ENCODE data around the gene HYI. TPM values are rescaled to one million over a fixed set of nuclear protein-coding genes. Genes with fewer than 3 reads are reported as not detected.
A peak's percentile ranks its signal among the peaks of the same experiment; 100 is the strongest.

The HYI gene
- total RNA-seq, 1 experiment from 2014 or later, result 89.8 TPM

- no peak for TF ChIP-seq EZH2phosphoT487 (IDR thresholded peaks at IDR 0.05; ENCODE audit: borderline replicate concordance, low read length)
- TF ChIP-seq, protein P1, sequence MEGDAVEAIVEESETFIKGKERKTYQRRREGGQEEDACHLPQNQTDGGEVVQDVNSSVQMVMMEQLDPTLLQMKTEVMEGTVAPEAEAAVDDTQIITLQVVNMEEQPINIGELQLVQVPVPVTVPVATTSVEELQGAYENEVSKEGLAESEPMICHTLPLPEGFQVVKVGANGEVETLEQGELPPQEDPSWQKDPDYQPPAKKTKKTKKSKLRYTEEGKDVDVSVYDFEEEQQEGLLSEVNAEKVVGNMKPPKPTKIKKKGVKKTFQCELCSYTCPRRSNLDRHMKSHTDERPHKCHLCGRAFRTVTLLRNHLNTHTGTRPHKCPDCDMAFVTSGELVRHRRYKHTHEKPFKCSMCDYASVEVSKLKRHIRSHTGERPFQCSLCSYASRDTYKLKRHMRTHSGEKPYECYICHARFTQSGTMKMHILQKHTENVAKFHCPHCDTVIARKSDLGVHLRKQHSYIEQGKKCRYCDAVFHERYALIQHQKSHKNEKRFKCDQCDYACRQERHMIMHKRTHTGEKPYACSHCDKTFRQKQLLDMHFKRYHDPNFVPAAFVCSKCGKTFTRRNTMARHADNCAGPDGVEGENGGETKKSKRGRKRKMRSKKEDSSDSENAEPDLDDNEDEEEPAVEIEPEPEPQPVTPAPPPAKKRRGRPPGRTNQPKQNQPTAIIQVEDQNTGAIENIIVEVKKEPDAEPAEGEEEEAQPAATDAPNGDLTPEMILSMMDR (conservative IDR thresholded peaks at IDR 0.05; ENCODE audit: low read depth, low read length), result no peak
- TF ChIP-seq EZH2 (IDR thresholded peaks at IDR 0.05; ENCODE audit: low read length, unreplicated experiment), result no peak
- Histone ChIP-seq H3K9me3 (ENCODE audit: low read length) (0 out of 2 replicates have a peak, but pooled peaks cover 4% of the 10 kb centered on the region), H3F3A (ENCODE audit: low read length, unreplicated experiment) (no peaks in the 10 kb centered on the region), H3K4me2 (ENCODE audit: low read length) (no peak overlapping the region), H4K20me1 (ENCODE audit: low read length) (no peaks in the 10 kb centered on the region), H3K27ac (ENCODE audit: low read length) (no peak overlapping the region), H3K79me2 (ENCODE audit: low read length) (no peaks in the 10 kb centered on the region), H3K4me3 (ENCODE audit: low read length) (no peak overlapping the region), H3K9me2 (replicated peaks; ENCODE audit: low read length) (no peaks in the 10 kb centered on the region), H3K27me3 (ENCODE audit: low read length) (no peaks in the 10 kb centered on the region), H3K36me3 (ENCODE audit: low read depth, low read length) (no peaks in the 10 kb centered on the region), H3K9ac (ENCODE audit: low read length) (no peak overlapping the region), H3K4me1 (ENCODE audit: insufficient read depth, low read length) (peaks cover 22% of the 10 kb centered on the region), H2AFZ (ENCODE audit: low read length) (no peak overlapping the region)
- no TSS peak for BruUV-seq (replicated peaks)
- no peak for DNase-seq
- no peak for ATAC-seq
- ChIA-PET POLR2A (ENCODE audit: unreplicated experiment) (no interaction called here), CTCF (no interaction called here)
- intact Hi-C loops (cut with micrococcal nuclease), result no loop called here
Observed at GRCh38 chr1:43495204-43495603, 41.5 kb upstream of the HYI start.

GRCh38 chr1:43493661-43494450, 40.1 kb upstream of the HYI start:
- H4K20me1 ChIP-seq (ENCODE audit: low read length), result no peaks in the 10 kb centered on the region
- H3K9ac ChIP-seq (ENCODE audit: low read length), result no peak overlapping the region
- H3K36me3 ChIP-seq (ENCODE audit: low read depth, low read length), result no peaks in the 10 kb centered on the region
- H3K4me3 ChIP-seq (ENCODE audit: low read length), result no peak overlapping the region
- no TSS peak for BruUV-seq (replicated peaks)
- H3K9me2 ChIP-seq (replicated peaks; ENCODE audit: low read length), result no peaks in the 10 kb centered on the region
- 0 out of 2 replicates have a peak, but pooled peaks cover 4% of the 10 kb centered on the region for H3K9me3 ChIP-seq (ENCODE audit: low read length)
- ATAC-seq, result no peak
- CTCF ChIA-PET, result no interaction called here
- no peak overlapping the region for H3K27ac ChIP-seq (ENCODE audit: low read length)
- no peak for DNase-seq
- peaks cover 22% of the 10 kb centered on the region for H3K4me1 ChIP-seq (ENCODE audit: insufficient read depth, low read length)
- intact Hi-C loops (cut with micrococcal nuclease), result no loop called here
- no peaks in the 10 kb centered on the region for H3F3A ChIP-seq (ENCODE audit: low read length, unreplicated experiment)
- POLR2A ChIA-PET (ENCODE audit: unreplicated experiment), result interaction anchor here (0.7 kb wide), 1 partner anchor 79 kb away, joined by 3 read pairs; no protein-coding TSS in a partner anchor
- TF ChIP-seq EZH2 (IDR thresholded peaks at IDR 0.05; ENCODE audit: low read length, unreplicated experiment) (no peak), EZH2phosphoT487 (IDR thresholded peaks at IDR 0.05; ENCODE audit: borderline replicate concordance, low read length) (no peak)
- TF ChIP-seq, protein P1 (conservative IDR thresholded peaks at IDR 0.05; ENCODE audit: low read depth, low read length), result no peak
- H2AFZ ChIP-seq (ENCODE audit: low read length), result peak overlapping the region; percentile 21; the same call in 1 of the 2 replicates
- H3K27me3 ChIP-seq (ENCODE audit: low read length), result no peaks in the 10 kb centered on the region
- no peaks in the 10 kb centered on the region for H3K79me2 ChIP-seq (ENCODE audit: low read length)
- H3K4me2 ChIP-seq (ENCODE audit: low read length), result no peak overlapping the region

- peak; percentile 83 for DNase-seq
Observed at GRCh38 chr1:43492826-43493225, 39.1 kb upstream of the HYI start.

More at GRCh38 chr1:43492826-43493225, 39.1 kb upstream of the HYI start:
- intact Hi-C loops (cut with micrococcal nuclease), result no loop called here
- no peak for TF ChIP-seq EZH2phosphoT487 (IDR thresholded peaks at IDR 0.05; ENCODE audit: borderline replicate concordance, low read length)
- TF ChIP-seq, protein P1 (conservative IDR thresholded peaks at IDR 0.05; ENCODE audit: low read depth, low read length), result no peak
- no peak for TF ChIP-seq EZH2 (IDR thresholded peaks at IDR 0.05; ENCODE audit: low read length, unreplicated experiment)
- Histone ChIP-seq H3F3A (ENCODE audit: low read length, unreplicated experiment) (no peaks in the 10 kb centered on the region), H3K27ac (ENCODE audit: low read length) (peak overlapping the region; percentile 20; the same call in 1 of the 2 replicates), H3K4me1 (ENCODE audit: insufficient read depth, low read length) (peaks cover 22% of the 10 kb centered on the region), H3K27me3 (ENCODE audit: low read length) (no peaks in the 10 kb centered on the region), H3K4me2 (ENCODE audit: low read length) (peak overlapping the region; percentile 24), H3K9ac (ENCODE audit: low read length) (no peak overlapping the region), H3K9me3 (ENCODE audit: low read length) (peaks cover 10% of the 10 kb centered on the region), H3K9me2 (replicated peaks; ENCODE audit: low read length) (no peaks in the 10 kb centered on the region), H3K4me3 (ENCODE audit: low read length) (no peak overlapping the region), H3K79me2 (ENCODE audit: low read length) (no peaks in the 10 kb centered on the region), H2AFZ (ENCODE audit: low read length) (peak overlapping the region; percentile 28; the same call in 1 of the 2 replicates), H4K20me1 (ENCODE audit: low read length) (no peaks in the 10 kb centered on the region), H3K36me3 (ENCODE audit: low read depth, low read length) (peaks cover 3% of the 10 kb centered on the region; the same call in 1 of the 2 replicates)
- CTCF ChIA-PET, result no interaction called here
- BruUV-seq (replicated peaks), result no TSS peak
- peak; percentile 80 for ATAC-seq
- POLR2A ChIA-PET (ENCODE audit: unreplicated experiment), result interaction anchor here (0.7 kb wide), 1 partner anchor 78 kb away, joined by 3 read pairs; no protein-coding TSS in a partner anchor
